Measurements from ENCODE around the gene SOD2. TPM values are rescaled to one million over a fixed set of nuclear protein-coding genes. Genes with fewer than 3 reads are reported as not detected.

Gene SOD2
- total and polyA plus RNA-seq, 2 of the 13 experiments (the other 11 are each of a cell fraction or from before 2014, with no cell fraction given), result 304 to 309 TPM

DNA sequence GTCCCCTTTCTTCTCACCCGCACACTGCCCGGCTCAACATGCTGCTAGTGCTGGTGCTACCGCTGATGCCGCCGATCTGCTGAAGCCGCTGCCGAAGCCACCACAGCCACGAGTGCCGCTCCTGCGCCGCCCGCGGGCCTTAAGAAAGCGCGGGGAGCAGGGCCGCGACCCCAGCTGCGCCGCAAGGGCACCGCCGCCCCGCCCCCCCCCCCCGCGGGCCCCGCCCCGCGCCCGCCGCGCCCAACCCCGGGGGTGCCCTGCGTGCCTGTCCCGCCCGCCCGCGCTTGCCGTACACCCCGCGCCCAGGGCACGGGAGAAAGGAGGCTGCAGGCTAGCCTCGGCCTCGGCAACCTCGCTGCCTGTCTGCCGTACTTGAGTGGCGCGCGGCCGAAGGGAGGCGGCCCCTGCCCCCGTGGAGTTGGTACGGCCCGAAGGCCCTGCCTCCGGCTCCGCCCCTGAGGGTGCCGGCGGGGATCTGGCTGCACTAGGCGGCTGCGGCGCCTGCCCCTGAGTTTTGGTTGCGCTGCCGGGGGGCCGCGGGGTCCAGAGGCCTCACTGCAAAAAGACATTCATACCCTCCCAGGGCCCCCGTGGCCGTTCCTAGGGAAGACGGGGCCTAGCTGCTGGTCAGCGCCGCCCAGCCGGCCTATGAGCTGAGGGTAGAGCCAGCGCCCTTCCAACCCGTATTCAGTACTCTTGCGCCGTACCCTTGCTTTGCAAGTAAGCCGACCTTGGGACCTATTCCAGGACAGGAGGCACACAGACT lies at the start of gene SOD2 (continued):
- TF ChIP-seq, protein P1, sequence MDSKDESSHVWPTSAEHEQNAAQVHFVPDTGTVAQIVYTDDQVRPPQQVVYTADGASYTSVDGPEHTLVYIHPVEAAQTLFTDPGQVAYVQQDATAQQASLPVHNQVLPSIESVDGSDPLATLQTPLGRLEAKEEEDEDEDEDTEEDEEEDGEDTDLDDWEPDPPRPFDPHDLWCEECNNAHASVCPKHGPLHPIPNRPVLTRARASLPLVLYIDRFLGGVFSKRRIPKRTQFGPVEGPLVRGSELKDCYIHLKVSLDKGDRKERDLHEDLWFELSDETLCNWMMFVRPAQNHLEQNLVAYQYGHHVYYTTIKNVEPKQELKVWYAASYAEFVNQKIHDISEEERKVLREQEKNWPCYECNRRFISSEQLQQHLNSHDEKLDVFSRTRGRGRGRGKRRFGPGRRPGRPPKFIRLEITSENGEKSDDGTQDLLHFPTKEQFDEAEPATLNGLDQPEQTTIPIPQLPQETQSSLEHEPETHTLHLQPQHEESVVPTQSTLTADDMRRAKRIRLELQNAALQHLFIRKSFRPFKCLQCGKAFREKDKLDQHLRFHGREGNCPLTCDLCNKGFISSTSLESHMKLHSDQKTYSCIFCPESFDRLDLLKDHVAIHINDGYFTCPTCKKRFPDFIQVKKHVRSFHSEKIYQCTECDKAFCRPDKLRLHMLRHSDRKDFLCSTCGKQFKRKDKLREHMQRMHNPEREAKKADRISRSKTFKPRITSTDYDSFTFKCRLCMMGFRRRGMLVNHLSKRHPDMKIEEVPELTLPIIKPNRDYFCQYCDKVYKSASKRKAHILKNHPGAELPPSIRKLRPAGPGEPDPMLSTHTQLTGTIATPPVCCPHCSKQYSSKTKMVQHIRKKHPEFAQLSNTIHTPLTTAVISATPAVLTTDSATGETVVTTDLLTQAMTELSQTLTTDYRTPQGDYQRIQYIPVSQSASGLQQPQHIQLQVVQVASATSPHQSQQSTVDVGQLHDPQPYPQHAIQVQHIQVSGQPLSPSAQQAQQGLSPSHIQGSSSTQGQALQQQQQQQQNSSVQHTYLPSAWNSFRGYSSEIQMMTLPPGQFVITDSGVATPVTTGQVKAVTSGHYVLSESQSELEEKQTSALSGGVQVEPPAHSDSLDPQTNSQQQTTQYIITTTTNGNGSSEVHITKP (CRISPR knock-in tag; IDR thresholded peaks at IDR 0.05; ENCODE audit: low read depth), result peak; percentile 99
- TF ChIP-seq AGO1 (IDR thresholded peaks at IDR 0.05; ENCODE audit: low read depth, low read length, poor library complexity, severe bottlenecking) (peak; percentile 76), GTF2F1 (IDR thresholded peaks at IDR 0.05; ENCODE audit: low read length) (0 out of 2 replicates have a peak, but pooled peaks have one; percentile 58), SP140L (CRISPR knock-in tag; IDR thresholded peaks at IDR 0.05; ENCODE audit: borderline replicate concordance) (no peak), ZSCAN20 (CRISPR knock-in tag; IDR thresholded peaks at IDR 0.05; ENCODE audit: borderline replicate concordance) (no peak; the same call in 1 of the 2 replicates), ZEB1 (IDR thresholded peaks at IDR 0.05; ENCODE audit: insufficient replicate concordance, low read depth) (peak; percentile 25), ZNF75D (CRISPR knock-in tag; IDR thresholded peaks at IDR 0.05; ENCODE audit: borderline replicate concordance) (no peak)
- TF ChIP-seq, protein P2, sequence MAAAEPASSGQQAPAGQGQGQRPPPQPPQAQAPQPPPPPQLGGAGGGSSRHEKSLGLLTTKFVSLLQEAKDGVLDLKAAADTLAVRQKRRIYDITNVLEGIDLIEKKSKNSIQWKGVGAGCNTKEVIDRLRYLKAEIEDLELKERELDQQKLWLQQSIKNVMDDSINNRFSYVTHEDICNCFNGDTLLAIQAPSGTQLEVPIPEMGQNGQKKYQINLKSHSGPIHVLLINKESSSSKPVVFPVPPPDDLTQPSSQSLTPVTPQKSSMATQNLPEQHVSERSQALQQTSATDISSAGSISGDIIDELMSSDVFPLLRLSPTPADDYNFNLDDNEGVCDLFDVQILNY (CRISPR knock-in tag; conservative IDR thresholded peaks at IDR 0.05), result peak; percentile 55
- TF ChIP-seq, protein P3, sequence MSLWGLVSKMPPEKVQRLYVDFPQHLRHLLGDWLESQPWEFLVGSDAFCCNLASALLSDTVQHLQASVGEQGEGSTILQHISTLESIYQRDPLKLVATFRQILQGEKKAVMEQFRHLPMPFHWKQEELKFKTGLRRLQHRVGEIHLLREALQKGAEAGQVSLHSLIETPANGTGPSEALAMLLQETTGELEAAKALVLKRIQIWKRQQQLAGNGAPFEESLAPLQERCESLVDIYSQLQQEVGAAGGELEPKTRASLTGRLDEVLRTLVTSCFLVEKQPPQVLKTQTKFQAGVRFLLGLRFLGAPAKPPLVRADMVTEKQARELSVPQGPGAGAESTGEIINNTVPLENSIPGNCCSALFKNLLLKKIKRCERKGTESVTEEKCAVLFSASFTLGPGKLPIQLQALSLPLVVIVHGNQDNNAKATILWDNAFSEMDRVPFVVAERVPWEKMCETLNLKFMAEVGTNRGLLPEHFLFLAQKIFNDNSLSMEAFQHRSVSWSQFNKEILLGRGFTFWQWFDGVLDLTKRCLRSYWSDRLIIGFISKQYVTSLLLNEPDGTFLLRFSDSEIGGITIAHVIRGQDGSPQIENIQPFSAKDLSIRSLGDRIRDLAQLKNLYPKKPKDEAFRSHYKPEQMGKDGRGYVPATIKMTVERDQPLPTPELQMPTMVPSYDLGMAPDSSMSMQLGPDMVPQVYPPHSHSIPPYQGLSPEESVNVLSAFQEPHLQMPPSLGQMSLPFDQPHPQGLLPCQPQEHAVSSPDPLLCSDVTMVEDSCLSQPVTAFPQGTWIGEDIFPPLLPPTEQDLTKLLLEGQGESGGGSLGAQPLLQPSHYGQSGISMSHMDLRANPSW (CRISPR knock-in tag; IDR thresholded peaks at IDR 0.05; ENCODE audit: borderline replicate concordance), result no peak
- TF ChIP-seq, protein P4, sequence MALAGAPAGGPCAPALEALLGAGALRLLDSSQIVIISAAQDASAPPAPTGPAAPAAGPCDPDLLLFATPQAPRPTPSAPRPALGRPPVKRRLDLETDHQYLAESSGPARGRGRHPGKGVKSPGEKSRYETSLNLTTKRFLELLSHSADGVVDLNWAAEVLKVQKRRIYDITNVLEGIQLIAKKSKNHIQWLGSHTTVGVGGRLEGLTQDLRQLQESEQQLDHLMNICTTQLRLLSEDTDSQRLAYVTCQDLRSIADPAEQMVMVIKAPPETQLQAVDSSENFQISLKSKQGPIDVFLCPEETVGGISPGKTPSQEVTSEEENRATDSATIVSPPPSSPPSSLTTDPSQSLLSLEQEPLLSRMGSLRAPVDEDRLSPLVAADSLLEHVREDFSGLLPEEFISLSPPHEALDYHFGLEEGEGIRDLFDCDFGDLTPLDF (CRISPR knock-in tag; IDR thresholded peaks at IDR 0.05), result peak; percentile 87
- TF ChIP-seq, protein P5, sequence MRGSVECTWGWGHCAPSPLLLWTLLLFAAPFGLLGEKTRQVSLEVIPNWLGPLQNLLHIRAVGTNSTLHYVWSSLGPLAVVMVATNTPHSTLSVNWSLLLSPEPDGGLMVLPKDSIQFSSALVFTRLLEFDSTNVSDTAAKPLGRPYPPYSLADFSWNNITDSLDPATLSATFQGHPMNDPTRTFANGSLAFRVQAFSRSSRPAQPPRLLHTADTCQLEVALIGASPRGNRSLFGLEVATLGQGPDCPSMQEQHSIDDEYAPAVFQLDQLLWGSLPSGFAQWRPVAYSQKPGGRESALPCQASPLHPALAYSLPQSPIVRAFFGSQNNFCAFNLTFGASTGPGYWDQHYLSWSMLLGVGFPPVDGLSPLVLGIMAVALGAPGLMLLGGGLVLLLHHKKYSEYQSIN (CRISPR knock-in tag; IDR thresholded peaks at IDR 0.05; ENCODE audit: borderline replicate concordance), result peak; percentile 30; the same call in 1 of the 2 replicates
- TF ChIP-seq, protein P6, sequence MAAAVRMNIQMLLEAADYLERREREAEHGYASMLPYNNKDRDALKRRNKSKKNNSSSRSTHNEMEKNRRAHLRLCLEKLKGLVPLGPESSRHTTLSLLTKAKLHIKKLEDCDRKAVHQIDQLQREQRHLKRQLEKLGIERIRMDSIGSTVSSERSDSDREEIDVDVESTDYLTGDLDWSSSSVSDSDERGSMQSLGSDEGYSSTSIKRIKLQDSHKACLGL (CRISPR knock-in tag; IDR thresholded peaks at IDR 0.05), result peak; percentile 72
- TF ChIP-seq, protein P7, sequence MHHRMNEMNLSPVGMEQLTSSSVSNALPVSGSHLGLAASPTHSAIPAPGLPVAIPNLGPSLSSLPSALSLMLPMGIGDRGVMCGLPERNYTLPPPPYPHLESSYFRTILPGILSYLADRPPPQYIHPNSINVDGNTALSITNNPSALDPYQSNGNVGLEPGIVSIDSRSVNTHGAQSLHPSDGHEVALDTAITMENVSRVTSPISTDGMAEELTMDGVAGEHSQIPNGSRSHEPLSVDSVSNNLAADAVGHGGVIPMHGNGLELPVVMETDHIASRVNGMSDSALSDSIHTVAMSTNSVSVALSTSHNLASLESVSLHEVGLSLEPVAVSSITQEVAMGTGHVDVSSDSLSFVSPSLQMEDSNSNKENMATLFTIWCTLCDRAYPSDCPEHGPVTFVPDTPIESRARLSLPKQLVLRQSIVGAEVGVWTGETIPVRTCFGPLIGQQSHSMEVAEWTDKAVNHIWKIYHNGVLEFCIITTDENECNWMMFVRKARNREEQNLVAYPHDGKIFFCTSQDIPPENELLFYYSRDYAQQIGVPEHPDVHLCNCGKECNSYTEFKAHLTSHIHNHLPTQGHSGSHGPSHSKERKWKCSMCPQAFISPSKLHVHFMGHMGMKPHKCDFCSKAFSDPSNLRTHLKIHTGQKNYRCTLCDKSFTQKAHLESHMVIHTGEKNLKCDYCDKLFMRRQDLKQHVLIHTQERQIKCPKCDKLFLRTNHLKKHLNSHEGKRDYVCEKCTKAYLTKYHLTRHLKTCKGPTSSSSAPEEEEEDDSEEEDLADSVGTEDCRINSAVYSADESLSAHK (CRISPR knock-in tag; IDR thresholded peaks at IDR 0.05; ENCODE audit: borderline replicate concordance), result 0 out of 2 replicates have a peak, but pooled peaks have one; percentile 82
